Measurements from ENCODE around the gene LSM6. TPM values are rescaled to one million over a fixed set of nuclear protein-coding genes. Genes with fewer than 3 reads are reported as not detected.

LSM6 gene
- 19.8 and 31.7 TPM in 2 replicates for total RNA-seq

GRCh38 chr4:146175541-146176453 lies at the start of gene LSM6:
TSS of gene LSM6 (plus strand) at chr4:146175718. CDS start at chr4:146182922, 7,204 bp downstream.

DNA sequence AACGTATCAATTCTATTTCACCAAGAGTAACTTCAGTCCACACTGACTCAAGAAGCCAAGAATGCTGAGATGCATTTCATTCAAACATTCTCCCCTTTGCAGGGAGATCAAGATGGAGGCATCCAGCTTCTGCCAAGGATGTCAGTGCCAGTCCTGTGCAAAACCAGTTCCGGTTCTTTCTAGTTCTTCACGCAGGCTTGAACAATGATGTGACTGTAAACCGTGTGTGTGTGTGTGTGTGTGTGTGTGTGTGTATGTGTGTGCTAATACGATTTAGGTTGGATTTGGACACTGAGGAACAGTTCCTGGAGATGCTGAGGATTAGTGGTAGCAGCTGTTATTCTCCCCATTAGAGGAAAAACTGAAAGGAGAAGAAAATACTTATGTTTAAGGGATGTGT lies 38.7 kb downstream of the LSM6 start, which contains the start of gene REELD1:
TSS of gene REELD1 (plus strand) at position 301 of the 400 bp plus-strand sequence. CDS start 2,415 bp downstream, outside the sequence.

Other genes with a start within 250 kb of the LSM6 start
- 2.6 and 3.6 TPM in 2 replicates for gene ZNF827, start 236.9 kb upstream of the LSM6 start, total RNA-seq
- not detected in 2 replicates for gene REELD1, start 38.8 kb downstream of the LSM6 start, total RNA-seq